Aorta (tissue), 5 donors: ENCODE data around the gene APOBEC4. TPM values are rescaled to one million over a fixed set of nuclear protein-coding genes. Genes with fewer than 3 reads are reported as not detected.
"Not testable (repeated sequence)": the region's sequence is repeated elsewhere in the genome, so short reads cannot be mapped to it uniquely, and the experiment has no call there.

Experiments used
- ATAC-seq: fragments of 200-7000 bp; cut with Tn5 transposase; one replicate; pipeline ENCODE4 v1.9.1; 2022; ENCODE audit warnings: moderate library complexity; ENCODE audit not compliant: low FRiP score
- DNase-seq, 2 donors: peaks; one replicate each; pipeline ENCODE4 v3.0.0-alpha.2; 2020
- H3K27ac ChIP-seq, 2 donors: one replicate each; pipeline ENCODE4 v1.5.1; 2013; ENCODE audit warnings: low read length in 2 of 2, mild to moderate bottlenecking in 2 of 2, moderate library complexity in 2 of 2, control low read depth in 1 of 2, inconsistent platforms in 1 of 2, low read depth in 1 of 2
- H3K27me3 ChIP-seq, 2 donors: one replicate each; pipeline ENCODE4 v1.6.1; 2013; ENCODE audit warnings: control low read depth in 1 of 2, low read length in 1 of 2, mild to moderate bottlenecking in 1 of 2, moderate library complexity in 1 of 2; ENCODE audit not compliant: insufficient read depth in 2 of 2, control insufficient read depth in 1 of 2
- H3K36me3 ChIP-seq, 2 donors: one replicate each; pipeline ENCODE4 v1.6.1; 2013; ENCODE audit warnings: control low read depth in 1 of 2, low read length in 1 of 2, mild to moderate bottlenecking in 1 of 2; ENCODE audit not compliant: insufficient read depth in 2 of 2, control insufficient read depth in 1 of 2
- H3K4me1 ChIP-seq, 2 donors: one replicate each; pipeline ENCODE4 v1.6.1; 2013; ENCODE audit warnings: low read length in 2 of 2, control low read depth in 1 of 2, mild to moderate bottlenecking in 1 of 2, moderate library complexity in 1 of 2; ENCODE audit not compliant: insufficient read depth in 2 of 2, control insufficient read depth in 1 of 2
- H3K4me3 ChIP-seq, 2 donors: one replicate each; pipeline ENCODE4 v1.5.1; 2013; ENCODE audit warnings: low read length in 2 of 2, control low read depth in 1 of 2, mild to moderate bottlenecking in 1 of 2
- H3K9me3 ChIP-seq: one replicate; pipeline ENCODE4 v1.6.1; 2013; ENCODE audit warnings: mild to moderate bottlenecking, low read length; ENCODE audit not compliant: control insufficient read depth
- WGBS, 2 donors: extraction: QIAGEN DNeasy Blood & Tissue Kit; methylation state at CpG; one replicate each; pipeline ENCODE4 v1.1.7; 2013; 5-methylcytosine and 5-hydroxymethylcytosine counted together
- intact Hi-C, 2 donors: fragments of 100-400 bp; cut with DNase I; formaldehyde crosslinking; loops; one replicate each; pipeline versions ENCODE4 v1.14.2 to v1.15.0; 2022
- polyA plus RNA-seq, 2 donors: library from polyadenylated mRNA; stranded (reverse); fragments of 200-250 nt; gene quantifications; one replicate each; pipeline ENCODE4 v1.2.3, GENCODE V29; 2013
- total RNA-seq, 2 donors: library from RNA; stranded (reverse); fragmentation: NEBNext Ultra II Directional; extraction: Animal tissue kit (Norgen Biotek cat#: 25700); gene quantifications; one replicate each; pipeline ENCODE4 v1.2.1, GENCODE V29; 2021
- donor health status: healthy with polysubstance abuse.
- donor health status: Bipolar disorder and iron deficiency.
- donor health status: DM: no; HTN: no; CAD: no.
- donor health status: DM: no; HTN: no; CAD: no.
- donor health status: DM: yes; HTN: yes; CAD: no.

APOBEC4 gene
- total and polyA plus RNA-seq, 4 donors = not detected

- H3K9me3 ChIP-seq = no peaks in the 10 kb centered on the region
- H3K4me3 ChIP-seq = no peak overlapping the region
- no peaks in the 10 kb centered on the region for H3K27me3 ChIP-seq
- DNase-seq (no peak), ATAC-seq (no peak)
- H3K27ac ChIP-seq = no peak overlapping the region
- H3K36me3 ChIP-seq = no peaks in the 10 kb centered on the region
- intact Hi-C loops = no loop called here
- WGBS, 2 donors = 7 to 16% methylated on average over 2 of the region's 2 CpGs
- H3K4me1 ChIP-seq = peaks cover 0 to 3% of the 10 kb centered on the region in 2 donors
Observed at GRCh38 chr1:183620311-183620710, 32.8 kb downstream of the APOBEC4 start.

- intact Hi-C loops = no loop called here
- H3K9me3 ChIP-seq = no peaks in the 10 kb centered on the region
- no peak overlapping the region for H3K27ac ChIP-seq
- DNase-seq (no peak), ATAC-seq (no peak)
- 69 to 71% methylated on average over 1 of the region's 1 CpG for WGBS, 2 donors
- H3K4me1 ChIP-seq = peaks cover 0 to 3% of the 10 kb centered on the region in 2 donors
- H3K36me3 ChIP-seq = no peaks in the 10 kb centered on the region
- no peaks in the 10 kb centered on the region for H3K27me3 ChIP-seq
- no peak overlapping the region for H3K4me3 ChIP-seq
Observed at GRCh38 chr1:183619781-183620180, 33.3 kb downstream of the APOBEC4 start.

DNA sequence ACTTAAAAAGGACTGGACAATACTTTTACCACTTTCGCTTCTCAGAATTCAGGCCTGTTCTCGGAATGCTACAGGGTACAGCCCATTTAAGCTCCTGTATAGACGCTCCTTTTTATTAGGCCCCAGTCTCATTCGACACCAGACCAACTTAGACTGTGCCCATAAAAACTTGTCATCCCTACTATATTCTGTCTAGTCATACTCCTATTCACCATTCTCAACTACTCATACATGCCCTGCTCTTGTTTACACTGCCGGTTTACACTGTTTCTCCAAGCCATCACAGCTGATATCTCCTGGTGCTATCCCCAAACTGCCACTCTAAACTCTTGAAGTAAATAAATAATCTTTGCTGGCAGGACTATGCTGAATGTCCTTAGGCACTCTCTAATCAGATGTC is 34.9 kb downstream of the APOBEC4 start:
- H3K27me3 ChIP-seq, ATAC-seq, H3K4me3 ChIP-seq, H3K9me3 ChIP-seq, H3K27ac ChIP-seq, H3K4me1 ChIP-seq, H3K36me3 ChIP-seq, intact Hi-C loops, DNase-seq: not testable (repeated sequence)
- WGBS, 2 donors = 86 to 93% methylated on average over 5 of the region's 5 CpGs

DNA sequence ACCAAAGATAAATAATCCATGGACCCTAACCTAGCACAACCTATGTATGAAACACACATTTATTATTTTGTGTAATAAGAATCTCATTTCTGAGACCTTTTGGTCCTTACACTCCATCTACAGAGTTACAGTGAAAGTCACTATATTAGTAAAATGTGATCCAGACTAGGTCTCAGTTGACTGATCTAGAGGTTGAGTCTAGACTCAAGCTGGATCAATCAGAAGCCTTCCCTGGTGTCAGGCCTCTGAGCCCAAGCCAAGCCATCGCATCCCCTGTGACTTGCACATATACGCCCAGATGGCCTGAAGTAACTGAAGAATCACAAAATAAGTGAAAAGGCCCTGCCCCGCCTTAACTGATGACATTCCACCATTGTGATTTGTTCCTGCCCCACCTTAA is 40.1 kb downstream of the APOBEC4 start:
- H3K27ac ChIP-seq, H3K9me3 ChIP-seq, H3K36me3 ChIP-seq, H3K4me1 ChIP-seq, ATAC-seq, H3K27me3 ChIP-seq, H3K4me3 ChIP-seq, DNase-seq, intact Hi-C loops: not testable (repeated sequence)
- 94 to 100% methylated on average over 2 to 3 of the region's 3 CpGs for WGBS, 2 donors

- H3K9me3 ChIP-seq = no peaks in the 10 kb centered on the region
- intact Hi-C loops = no loop called here
- no peak overlapping the region for H3K4me3 ChIP-seq
- H3K36me3 ChIP-seq = no peaks in the 10 kb centered on the region
- peaks cover 3 to 8% of the 10 kb centered on the region in 2 donors for H3K4me1 ChIP-seq
- H3K27ac ChIP-seq = no peak overlapping the region
- DNase-seq (no peak), ATAC-seq (no peak)
- no peaks in the 10 kb centered on the region for H3K27me3 ChIP-seq
- WGBS, 2 donors = 57 to 61% methylated on average over 3 of the region's 3 CpGs
Observed at GRCh38 chr1:183612407-183612806, 40.7 kb downstream of the APOBEC4 start.

DNA sequence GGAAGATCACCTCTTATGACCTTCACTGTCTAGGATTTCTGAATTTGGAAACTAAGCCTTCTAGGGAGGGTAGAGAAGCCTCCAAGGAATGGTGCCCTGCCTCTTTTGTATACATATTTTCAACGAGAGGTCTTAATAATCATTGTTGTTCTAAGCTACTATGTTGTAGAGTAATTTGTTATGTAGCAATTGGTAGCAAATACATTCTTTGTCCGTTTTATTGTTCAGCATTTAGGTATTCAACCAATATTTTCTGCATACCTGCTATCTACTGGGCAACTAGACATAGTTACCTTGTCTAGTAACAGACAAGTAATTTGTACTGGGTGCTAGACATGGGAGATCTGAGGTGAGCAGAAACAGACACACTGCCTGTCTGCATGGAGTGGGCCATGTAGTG is 42.1 kb downstream of the APOBEC4 start:
- WGBS, 2 donors = 32% methylated on average over 2 of the region's 2 CpGs
- no peaks in the 10 kb centered on the region for H3K36me3 ChIP-seq
- H3K4me3 ChIP-seq = no peak overlapping the region
- DNase-seq = no peak
- intact Hi-C loops = no loop called here
- ATAC-seq = no peak
- H3K27ac ChIP-seq = no peak overlapping the region
- no peaks in the 10 kb centered on the region for H3K27me3 ChIP-seq
- H3K4me1 ChIP-seq = peaks cover 3 to 8% of the 10 kb centered on the region in 2 donors
- H3K9me3 ChIP-seq = no peaks in the 10 kb centered on the region

GRCh38 chr1:183609759-183610452 is 43.2 kb downstream of the APOBEC4 start:
- 1 to 5% methylated on average over 3 of the region's 3 CpGs for WGBS, 2 donors
- Histone ChIP-seq H3K27me3 (no peaks in the 10 kb centered on the region), H3K36me3 (no peaks in the 10 kb centered on the region), H3K4me1 (peaks cover 3 to 8% of the 10 kb centered on the region in 2 donors), H3K9me3 (no peaks in the 10 kb centered on the region), H3K4me3 (peak overlapping the region in 1 of 2 donors; percentile 31), H3K27ac (peak overlapping the region; percentile 93)
- peak; percentile 54 for ATAC-seq
- no peak for DNase-seq
- intact Hi-C loops = loop anchor here in 1 of 2 donors (2.0 kb wide), 1 partner anchor 33 kb away; no protein-coding TSS in a partner anchor

DNA sequence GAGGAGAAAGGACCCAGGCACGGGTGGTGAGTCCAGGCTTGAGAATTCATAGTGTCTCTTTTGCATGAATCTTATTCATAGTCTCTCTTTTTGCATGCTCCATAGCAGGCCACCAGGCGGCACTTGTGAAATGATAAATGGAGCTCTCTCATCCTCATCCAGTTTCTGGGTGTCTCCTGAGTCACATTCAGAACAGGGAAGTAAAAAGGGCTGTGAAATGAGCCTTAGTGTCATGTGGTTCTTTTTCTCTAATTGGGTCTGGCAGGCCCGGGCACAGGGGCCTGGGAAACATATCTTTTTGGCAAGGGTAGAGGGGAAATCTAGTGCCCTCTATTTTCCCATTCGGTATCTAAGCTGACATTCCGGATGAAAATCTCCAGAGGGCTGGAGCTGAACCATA is 43.8 kb downstream of the APOBEC4 start:
- Histone ChIP-seq H3K4me3 (no peak overlapping the region), H3K4me1 (peaks cover 3 to 8% of the 10 kb centered on the region in 2 donors), H3K36me3 (no peaks in the 10 kb centered on the region), H3K9me3 (no peaks in the 10 kb centered on the region), H3K27ac (peak overlapping the region; percentile 39 to 48), H3K27me3 (no peaks in the 10 kb centered on the region)
- DNase-seq (peak in 1 of 2 donors; percentile 84), ATAC-seq (peak; percentile 91)
- 1 to 6% methylated on average over 5 of the region's 5 CpGs for WGBS, 2 donors
- intact Hi-C loops = loop anchor here in 1 of 2 donors (2.0 kb wide), 1 partner anchor 33 kb away; no protein-coding TSS in a partner anchor

- WGBS, 2 donors = 71 to 82% methylated on average over 2 of the region's 2 CpGs
- DNase-seq = no peak
- intact Hi-C loops = no loop called here
- Histone ChIP-seq H3K27me3 (no peaks in the 10 kb centered on the region), H3K4me3 (no peak overlapping the region), H3K4me1 (peaks cover 3 to 8% of the 10 kb centered on the region in 2 donors), H3K9me3 (no peaks in the 10 kb centered on the region), H3K27ac (no peak overlapping the region), H3K36me3 (no peaks in the 10 kb centered on the region)
- no peak for ATAC-seq
Observed at GRCh38 chr1:183607322-183607980, 45.7 kb downstream of the APOBEC4 start.
